Measurements from ENCODE around the gene MTHFD2L.

GRCh38 chr4:74331252-74331651, 173.3 kb downstream of the MTHFD2L start:
- TF ChIP-seq POLR2AphosphoS5 (IDR thresholded peaks at IDR 0.05; ENCODE audit: borderline replicate concordance, low read depth, low read length): no peak
- no peak for TF ChIP-seq EZH2 (IDR thresholded peaks at IDR 0.05)
